ENCODE results near the gene TAOK3. TPM values are rescaled to one million over a fixed set of nuclear protein-coding genes. Genes with fewer than 3 reads are reported as not detected.

TAOK3 gene
- total and polyA plus RNA-seq, 10 of the 15 experiments (the other 5 are each of a cell fraction or from before 2014, with no cell fraction given), result 41.3 to 131 (median 57.8) TPM

DNA sequence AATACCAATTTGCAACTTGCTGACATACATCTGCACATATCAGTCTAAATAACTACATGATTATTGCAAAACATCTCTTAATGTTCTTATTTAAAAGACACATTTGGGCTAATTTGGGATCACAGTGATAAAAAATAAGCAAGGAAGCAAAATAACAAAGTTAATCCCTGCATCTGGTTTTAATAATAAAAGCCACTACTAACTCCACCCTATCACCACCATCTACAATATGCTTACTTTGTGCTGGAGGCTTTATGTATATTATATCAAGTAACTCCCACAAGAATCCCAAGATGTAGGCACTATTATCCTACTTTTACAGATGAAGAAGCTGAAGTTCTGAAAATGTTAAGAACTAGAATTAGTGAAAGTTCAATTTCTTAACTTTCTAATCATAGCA lies 45.7 kb downstream of the TAOK3 start:
- DNase-seq (ENCODE audit: low read depth, low spot score) (no peak), ATAC-seq (no peak), FAIRE-seq (no peak)
- CTCF ChIA-PET, result interaction anchor here (1.1 to 2.0 kb wide), 3 partner anchors 10 to 49 kb away, joined by 3 to 8 read pairs (median 4); no protein-coding TSS in a partner anchor
- in situ Hi-C loops (cut with MboI), result no loop called here
- no peak overlapping the region for H3K4me2 ChIP-seq (ENCODE audit: control insufficient read depth, insufficient read depth)
- SMC1A ChIA-PET (ENCODE audit: uncharacterized antibody, unreplicated experiment), result interaction anchor here (0.8 to 2.0 kb wide), 5 partner anchors 10 to 20 kb away, joined by 3 to 7 read pairs (median 6); no protein-coding TSS in a partner anchor
- H3K9me3 ChIP-seq (replicated peaks; ENCODE audit: control insufficient read depth, insufficient read depth, low read length), result peaks cover 3% of the 10 kb centered on the region; the same call in 2 of the 3 replicates
- H3K4me1 ChIP-seq (ENCODE audit: control insufficient read depth, insufficient read depth, low read length), result peaks cover 18% of the 10 kb centered on the region
- POLR2A ChIA-PET, result interaction anchor here (0.5 to 1.1 kb wide), 6 partner anchors 9 to 27 kb away, joined by 3 to 9 read pairs (median 3); no protein-coding TSS in a partner anchor
- no peak overlapping the region for H3K4me3 ChIP-seq
- no peak overlapping the region for H2AFZ ChIP-seq (ENCODE audit: control insufficient read depth, low read depth, low read length)
- H3K9ac ChIP-seq (ENCODE audit: control insufficient read depth, insufficient read depth, low read length), result no peak overlapping the region
- H4K20me1 ChIP-seq (ENCODE audit: control insufficient read depth, insufficient read depth), result no peaks in the 10 kb centered on the region
- H3K36me3 ChIP-seq (ENCODE audit: control insufficient read depth in 2 of 2, insufficient read depth in 2 of 2, low read length in 1 of 2), result no peaks in the 10 kb centered on the region
- TF ChIP-seq MEF2A (IDR thresholded peaks at IDR 0.05; ENCODE audit: insufficient read depth, low read depth, low read length) (no peak), ZNF24 (IDR thresholded peaks at IDR 0.05) (no peak), BCL11A (IDR thresholded peaks at IDR 0.05; ENCODE audit: low read depth, low read length) (no peak), HDGF (IDR thresholded peaks at IDR 0.05) (no peak)
- TF ChIP-seq, protein P1, sequence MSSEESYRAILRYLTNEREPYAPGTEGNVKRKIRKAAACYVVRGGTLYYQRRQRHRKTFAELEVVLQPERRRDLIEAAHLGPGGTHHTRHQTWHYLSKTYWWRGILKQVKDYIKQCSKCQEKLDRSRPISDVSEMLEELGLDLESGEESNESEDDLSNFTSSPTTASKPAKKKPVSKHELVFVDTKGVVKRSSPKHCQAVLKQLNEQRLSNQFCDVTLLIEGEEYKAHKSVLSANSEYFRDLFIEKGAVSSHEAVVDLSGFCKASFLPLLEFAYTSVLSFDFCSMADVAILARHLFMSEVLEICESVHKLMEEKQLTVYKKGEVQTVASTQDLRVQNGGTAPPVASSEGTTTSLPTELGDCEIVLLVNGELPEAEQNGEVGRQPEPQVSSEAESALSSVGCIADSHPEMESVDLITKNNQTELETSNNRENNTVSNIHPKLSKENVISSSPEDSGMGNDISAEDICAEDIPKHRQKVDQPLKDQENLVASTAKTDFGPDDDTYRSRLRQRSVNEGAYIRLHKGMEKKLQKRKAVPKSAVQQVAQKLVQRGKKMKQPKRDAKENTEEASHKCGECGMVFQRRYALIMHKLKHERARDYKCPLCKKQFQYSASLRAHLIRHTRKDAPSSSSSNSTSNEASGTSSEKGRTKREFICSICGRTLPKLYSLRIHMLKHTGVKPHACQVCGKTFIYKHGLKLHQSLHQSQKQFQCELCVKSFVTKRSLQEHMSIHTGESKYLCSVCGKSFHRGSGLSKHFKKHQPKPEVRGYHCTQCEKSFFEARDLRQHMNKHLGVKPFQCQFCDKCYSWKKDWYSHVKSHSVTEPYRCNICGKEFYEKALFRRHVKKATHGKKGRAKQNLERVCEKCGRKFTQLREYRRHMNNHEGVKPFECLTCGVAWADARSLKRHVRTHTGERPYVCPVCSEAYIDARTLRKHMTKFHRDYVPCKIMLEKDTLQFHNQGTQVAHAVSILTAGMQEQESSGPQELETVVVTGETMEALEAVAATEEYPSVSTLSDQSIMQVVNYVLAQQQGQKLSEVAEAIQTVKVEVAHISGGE (CRISPR knock-in tag; IDR thresholded peaks at IDR 0.05), result no peak
- TF ChIP-seq, protein P2, sequence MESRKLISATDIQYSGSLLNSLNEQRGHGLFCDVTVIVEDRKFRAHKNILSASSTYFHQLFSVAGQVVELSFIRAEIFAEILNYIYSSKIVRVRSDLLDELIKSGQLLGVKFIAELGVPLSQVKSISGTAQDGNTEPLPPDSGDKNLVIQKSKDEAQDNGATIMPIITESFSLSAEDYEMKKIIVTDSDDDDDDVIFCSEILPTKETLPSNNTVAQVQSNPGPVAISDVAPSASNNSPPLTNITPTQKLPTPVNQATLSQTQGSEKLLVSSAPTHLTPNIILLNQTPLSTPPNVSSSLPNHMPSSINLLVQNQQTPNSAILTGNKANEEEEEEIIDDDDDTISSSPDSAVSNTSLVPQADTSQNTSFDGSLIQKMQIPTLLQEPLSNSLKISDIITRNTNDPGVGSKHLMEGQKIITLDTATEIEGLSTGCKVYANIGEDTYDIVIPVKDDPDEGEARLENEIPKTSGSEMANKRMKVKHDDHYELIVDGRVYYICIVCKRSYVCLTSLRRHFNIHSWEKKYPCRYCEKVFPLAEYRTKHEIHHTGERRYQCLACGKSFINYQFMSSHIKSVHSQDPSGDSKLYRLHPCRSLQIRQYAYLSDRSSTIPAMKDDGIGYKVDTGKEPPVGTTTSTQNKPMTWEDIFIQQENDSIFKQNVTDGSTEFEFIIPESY (IDR thresholded peaks at IDR 0.05), result no peak
- peaks cover 40% of the 10 kb centered on the region for H3K79me2 ChIP-seq (ENCODE audit: control insufficient read depth, insufficient read depth, low read length)
- intact Hi-C loops (cut with micrococcal nuclease; ENCODE audit: unreplicated experiment), result no loop called here
- BruUV-seq (replicated peaks), result no TSS peak
- RAD21 ChIA-PET (ENCODE audit: unreplicated experiment), result interaction anchor here (0.9 kb wide), 1 partner anchor 27 kb away, joined by 3 read pairs; no protein-coding TSS in a partner anchor
- no peaks in the 10 kb centered on the region for H3K27me3 ChIP-seq (replicated peaks in 1 of 2; ENCODE audit: control insufficient read depth in 2 of 2, insufficient read depth in 2 of 2, low read length in 1 of 2)
- no peak overlapping the region for H3K27ac ChIP-seq (ENCODE audit: control insufficient read depth, insufficient read depth)
